Liver (tissue), 9 donors: ENCODE results near the gene UNC93B1. TPM values are rescaled to one million over a fixed set of nuclear protein-coding genes. Genes with fewer than 3 reads are reported as not detected.

Experiments
- DNase-seq: peaks from one replicate; pipeline ENCODE4 v3.0.0-alpha.2; 2017; ENCODE audit warnings: low spot score
- H3K27ac ChIP-seq, 2 donors: one replicate each; pipeline ENCODE4 v1.7.0; 2013; ENCODE audit warnings: inconsistent platforms in 2 of 2, low read length in 2 of 2, control low read depth in 1 of 2, low read depth in 1 of 2, mild to moderate bottlenecking in 1 of 2
- H3K27me3 ChIP-seq, 4 donors: one replicate each; pipeline versions ENCODE4 v1.6.1 to v1.7.0; 2013; ENCODE audit warnings: low read length in 3 of 4, inconsistent platforms in 1 of 4, mild to moderate bottlenecking in 1 of 4, moderate library complexity in 1 of 4; ENCODE audit not compliant: control insufficient read depth in 4 of 4, insufficient read depth in 4 of 4
- H3K36me3 ChIP-seq, 4 donors: one replicate each; pipeline versions ENCODE4 v1.6.1 to v1.7.0; 2013; ENCODE audit warnings: low read length in 3 of 4, mild to moderate bottlenecking in 3 of 4, low read depth in 1 of 4, moderate library complexity in 1 of 4; ENCODE audit not compliant: control insufficient read depth in 4 of 4, insufficient read depth in 3 of 4
- H3K4me1 ChIP-seq, 4 donors: one replicate each; pipeline versions ENCODE4 v1.6.1 to v1.7.0; 2013; ENCODE audit warnings: low read length in 3 of 4, mild to moderate bottlenecking in 3 of 4, moderate library complexity in 1 of 4; ENCODE audit not compliant: control insufficient read depth in 4 of 4, insufficient read depth in 4 of 4
- H3K4me3 ChIP-seq, 3 donors: one replicate each; pipeline versions ENCODE4 v1.6.1 to v1.7.0; 2013; ENCODE audit warnings: low read length in 3 of 3, control low read depth in 1 of 3, low read depth in 1 of 3, mild to moderate bottlenecking in 1 of 3
- H3K9ac ChIP-seq, 2 donors: one replicate each; pipeline ENCODE4 v1.7.0; 2013; ENCODE audit warnings: low read length in 2 of 2, mild to moderate bottlenecking in 2 of 2, moderate library complexity in 2 of 2, control low read depth in 1 of 2, low read depth in 1 of 2
- H3K9me3 ChIP-seq, 4 donors: one replicate each; pipeline versions ENCODE4 v1.6.1 to v1.7.0; 2013; ENCODE audit warnings: low read length in 3 of 4; ENCODE audit not compliant: control insufficient read depth in 4 of 4
- CTCF ChIP-seq: fragments of 150-350 bp; IDR thresholded peaks from 2 replicates; pipeline ENCODE4 v1.5.1; 2017; ENCODE audit warnings: improper control_type of control experiment, low read depth, low read length; ENCODE audit not compliant: missing input control
- EGR1 ChIP-seq, 2 donors: IDR thresholded peaks; 2 replicates each; pipeline ENCODE4 v1.6.1; 2016 to 2018; ENCODE audit warnings: antibody characterized with exemption in 2 of 2, low read depth in 2 of 2
- FOXA1 ChIP-seq: IDR thresholded peaks from 2 replicates; pipeline ENCODE4 v1.6.1; 2016; ENCODE audit warnings: antibody characterized with exemption
- FOXA2 ChIP-seq: IDR thresholded peaks from 2 replicates; pipeline ENCODE4 v1.6.1; 2016; ENCODE audit warnings: antibody characterized with exemption
- GABPA ChIP-seq, 2 donors: IDR thresholded peaks in 1 of 2; conservative IDR thresholded peaks in 1 of 2; 2 replicates each; pipeline ENCODE4 v1.6.1; 2016; ENCODE audit warnings: antibody characterized with exemption in 2 of 2, mild to moderate bottlenecking in 1 of 2, moderate library complexity in 1 of 2
- HNF4A ChIP-seq, 2 donors: conservative IDR thresholded peaks; 2 replicates each; pipeline ENCODE4 v1.6.1; 2016; ENCODE audit warnings: antibody characterized with exemption in 2 of 2, mild to moderate bottlenecking in 2 of 2
- HNF4G ChIP-seq: IDR thresholded peaks from 2 replicates; pipeline ENCODE4 v1.6.1; 2016; ENCODE audit warnings: antibody characterized with exemption
- JUND ChIP-seq, 2 donors: IDR thresholded peaks; 2 replicates each; pipeline ENCODE4 v1.6.1; 2016; ENCODE audit warnings: antibody characterized with exemption in 2 of 2
- MAX ChIP-seq: IDR thresholded peaks from 2 replicates; pipeline ENCODE4 v1.6.1; 2016; ENCODE audit warnings: antibody characterized with exemption
- NR2F2 ChIP-seq: IDR thresholded peaks from 2 replicates; pipeline ENCODE4 v1.6.1; 2016; ENCODE audit warnings: antibody characterized with exemption
- RAD21 ChIP-seq, 2 donors: IDR thresholded peaks; 2 replicates each; pipeline ENCODE4 v1.6.1; 2016; ENCODE audit warnings: antibody characterized with exemption in 2 of 2, mild to moderate bottlenecking in 2 of 2
- REST ChIP-seq: IDR thresholded peaks from 2 replicates; pipeline ENCODE4 v1.6.1; 2016; ENCODE audit warnings: antibody characterized with exemption, mild to moderate bottlenecking
- RXRA ChIP-seq, 2 donors: IDR thresholded peaks; 2 replicates each; pipeline ENCODE4 v1.6.1; 2017 to 2018; ENCODE audit warnings: antibody characterized with exemption in 2 of 2, mild to moderate bottlenecking in 1 of 2
- SP1 ChIP-seq: IDR thresholded peaks from 2 replicates; pipeline ENCODE4 v1.6.1; 2018; ENCODE audit warnings: antibody characterized with exemption, mild to moderate bottlenecking
- TAF1 ChIP-seq: conservative IDR thresholded peaks from 2 replicates; pipeline ENCODE4 v1.6.1; 2016; ENCODE audit warnings: antibody characterized with exemption, mild to moderate bottlenecking
- YY1 ChIP-seq: IDR thresholded peaks from 2 replicates; pipeline ENCODE4 v1.6.1; 2016; ENCODE audit warnings: antibody characterized with exemption, mild to moderate bottlenecking
- ZBTB33 ChIP-seq: IDR thresholded peaks from 2 replicates; pipeline ENCODE4 v1.6.1; 2016; ENCODE audit warnings: antibody characterized with exemption
- WGBS: extraction: QIAGEN DNeasy Blood & Tissue Kit; methylation state at CpG from one replicate; pipeline ENCODE4 v1.1.7; 2013; 5-methylcytosine and 5-hydroxymethylcytosine counted together
- polyA plus RNA-seq, 2 donors: library from polyadenylated mRNA; stranded (reverse) in 1 of 2; unstranded in 1 of 2; fragments of 200-250 nt in 1 of 2; fragments of >200 nt in 1 of 2; fragmentation: Nextera tagmentation in 1 of 2; extraction: Ambion mirVana in 1 of 2; gene quantifications; one replicate each; pipeline versions ENCODE4 v1.2.1 to v1.2.3, GENCODE V29; 2013 to 2015
- total RNA-seq, 2 donors: library from RNA; depleted of rRNA; stranded (reverse); fragments of >200 nt; gene quantifications; one replicate each; pipeline ENCODE4 v1.2.3, GENCODE V29; 2014
- TF ChIP-seq, protein P1 (sequence below): IDR thresholded peaks from 2 replicates; pipeline ENCODE4 v1.6.1; 2016; ENCODE audit warnings: antibody characterized with exemption
- donor health status: healthy.
- donor health status: healthy.
- donor health status: healthy.
- donor health status: healthy.
- donor health status: healthy.

The UNC93B1 gene
- total and polyA plus RNA-seq, 4 donors = 9.2 to 19.1 (median 15.0) TPM

GRCh38 chr11:68041617-68042218 lies 37.8 kb upstream of the UNC93B1 start:
- 86% methylated on average over 12 of the region's 12 CpGs for WGBS
- Histone ChIP-seq H3K9ac (no peak overlapping the region), H3K9me3 (no peaks in the 10 kb centered on the region), H3K27me3 (no peaks in the 10 kb centered on the region), H3K27ac (no peak overlapping the region), H3K4me3 (no peak overlapping the region), H3K36me3 (peaks cover 0 to 21% (median 7%) of the 10 kb centered on the region in 4 donors), H3K4me1 (peaks cover 20 to 38% (median 26%) of the 10 kb centered on the region in 4 donors)
- TF ChIP-seq REST (no peak), SP1 (no peak), RXRA (IDR thresholded peaks at IDR 0.05) (no peak), TAF1 (no peak), HNF4G (no peak), YY1 (no peak), FOXA1 (no peak), CTCF (no peak), JUND (IDR thresholded peaks at IDR 0.05) (no peak), RAD21 (IDR thresholded peaks at IDR 0.05) (no peak), MAX (no peak), GABPA (IDR thresholded peaks at IDR 0.05 in 1 of 2, conservative IDR thresholded peaks at IDR 0.05 in 1 of 2) (no peak), EGR1 (IDR thresholded peaks at IDR 0.05; ENCODE audit: low read depth in 2 of 2) (no peak), FOXA2 (no peak), HNF4A (conservative IDR thresholded peaks at IDR 0.05) (no peak), NR2F2 (no peak), ZBTB33 (no peak)
- TF ChIP-seq, protein P1, sequence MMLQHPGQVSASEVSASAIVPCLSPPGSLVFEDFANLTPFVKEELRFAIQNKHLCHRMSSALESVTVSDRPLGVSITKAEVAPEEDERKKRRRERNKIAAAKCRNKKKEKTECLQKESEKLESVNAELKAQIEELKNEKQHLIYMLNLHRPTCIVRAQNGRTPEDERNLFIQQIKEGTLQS = no peak
- DNase-seq = no peak
